HK-2 (cell line): ENCODE results near the gene ERF.
A peak's percentile ranks its signal among the peaks of the same experiment; 100 is the strongest.

Experiments used
- DNase-seq: peaks from one replicate; pipeline ENCODE4 v3.0.0-alpha.2; 2018; ENCODE audit not compliant: unreplicated experiment

The ERF gene

GRCh38 chr19:42242069-42242511, 12.8 kb downstream of the ERF start:
- DNase-seq, result no peak

- no peak for DNase-seq
Observed at GRCh38 chr19:42241279-42241678, 13.6 kb downstream of the ERF start.

GRCh38 chr19:42239544-42240220, 15.2 kb downstream of the ERF start:
- no peak for DNase-seq

GRCh38 chr19:42235181-42235580, 19.7 kb downstream of the ERF start:
- no peak for DNase-seq

GRCh38 chr19:42234364-42234763, 20.6 kb downstream of the ERF start:
- DNase-seq, result no peak

- no peak for DNase-seq
Observed at GRCh38 chr19:42233678-42234292, 21.1 kb downstream of the ERF start.

- DNase-seq, result no peak
Observed at GRCh38 chr19:42233106-42233505, 21.8 kb downstream of the ERF start.

- no peak for DNase-seq
Observed at GRCh38 chr19:42232435-42232834, 22.5 kb downstream of the ERF start.

GRCh38 chr19:42230571-42230970, 24.4 kb downstream of the ERF start:
- DNase-seq, result no peak

GRCh38 chr19:42229855-42230351, 25.0 kb downstream of the ERF start:
- no peak for DNase-seq

- no peak for DNase-seq
Observed at GRCh38 chr19:42229301-42229854, 25.6 kb downstream of the ERF start.

- no peak for DNase-seq
Observed at GRCh38 chr19:42228641-42229040, 26.3 kb downstream of the ERF start.

GRCh38 chr19:42226886-42227285, 28.0 kb downstream of the ERF start:
- DNase-seq, result no peak

GRCh38 chr19:42225718-42226292, 29.1 kb downstream of the ERF start:
- no peak for DNase-seq

GRCh38 chr19:42224940-42225717, 29.8 kb downstream of the ERF start:
- DNase-seq, result no peak

- no peak for DNase-seq
Observed at GRCh38 chr19:42220751-42221097, 34.2 kb downstream of the ERF start.

GRCh38 chr19:42219812-42220750, 34.8 kb downstream of the ERF start, which contains the start of gene ZNF526:
Gene ZNF526 (plus strand): TSS chr19:42220312. CDS start chr19:42224404, 4,092 bp downstream.
- DNase-seq, result peak; percentile 96

GRCh38 chr19:42217520-42218437, 37.1 kb downstream of the ERF start, which contains the start of gene DEDD2:
Gene DEDD2 (minus strand): TSS chr19:42217677. CDS start chr19:42217007, 670 bp downstream.
- peak; percentile 100 for DNase-seq

- no peak for DNase-seq
Observed at GRCh38 chr19:42216653-42217519, 38.0 kb downstream of the ERF start.
